ENCODE measurements around the gene DCST1.

The DCST1 gene

DNA sequence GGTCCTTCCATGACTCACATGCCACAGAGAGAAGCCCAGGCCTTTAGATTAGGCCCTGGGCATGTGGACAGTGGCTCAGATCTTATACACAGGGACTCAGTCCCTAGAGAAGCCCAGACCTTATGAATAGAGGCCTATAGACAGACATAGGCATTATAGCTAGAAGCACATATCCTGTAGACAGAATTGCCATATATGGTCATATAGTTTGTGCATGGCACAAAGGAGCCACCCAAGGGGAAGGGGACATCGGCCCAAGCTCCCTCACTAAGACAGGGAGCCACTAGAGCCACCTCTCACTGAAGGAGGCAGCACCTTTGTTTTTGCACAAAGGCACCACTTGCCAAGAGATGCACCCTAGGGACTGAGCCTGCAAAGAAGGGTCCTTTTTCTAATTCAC is 42.7 kb downstream of the DCST1 start:
- Histone ChIP-seq H3K36me3 (ENCODE audit: control insufficient read depth in 2 of 2, insufficient read depth in 2 of 2, low read length in 2 of 2) (no peaks in the 10 kb centered on the region), H3K4me1 (ENCODE audit: control insufficient read depth in 2 of 2, insufficient read depth in 2 of 2, low read length in 2 of 2) (peaks cover 12 to 34% of the 10 kb centered on the region in 2 donors), H3K27me3 (ENCODE audit: control insufficient read depth in 2 of 2, insufficient read depth in 2 of 2, low read length in 2 of 2) (peaks cover 3 to 9% of the 10 kb centered on the region in 2 donors), H3K4me3 (ENCODE audit: low read length in 2 of 2) (no peak overlapping the region), H3K27ac (ENCODE audit: low read depth in 2 of 2, low read length in 2 of 2) (no peak overlapping the region), H3K9me3 (ENCODE audit: control insufficient read depth in 2 of 2, low read length in 2 of 2) (no peaks in the 10 kb centered on the region), H3K9ac (ENCODE audit: low read depth in 1 of 2, low read length in 2 of 2) (no peak overlapping the region)

GRCh38 chr1:155077346-155077745 is 43.7 kb downstream of the DCST1 start:
- H3K4me1 ChIP-seq (ENCODE audit: control insufficient read depth in 2 of 2, insufficient read depth in 2 of 2, low read length in 2 of 2) = peaks cover 21 to 39% of the 10 kb centered on the region in 2 donors
- peaks cover 3 to 11% of the 10 kb centered on the region in 2 donors for H3K27me3 ChIP-seq (ENCODE audit: control insufficient read depth in 2 of 2, insufficient read depth in 2 of 2, low read length in 2 of 2)
- no peak overlapping the region for H3K4me3 ChIP-seq (ENCODE audit: low read length in 2 of 2)

DNA sequence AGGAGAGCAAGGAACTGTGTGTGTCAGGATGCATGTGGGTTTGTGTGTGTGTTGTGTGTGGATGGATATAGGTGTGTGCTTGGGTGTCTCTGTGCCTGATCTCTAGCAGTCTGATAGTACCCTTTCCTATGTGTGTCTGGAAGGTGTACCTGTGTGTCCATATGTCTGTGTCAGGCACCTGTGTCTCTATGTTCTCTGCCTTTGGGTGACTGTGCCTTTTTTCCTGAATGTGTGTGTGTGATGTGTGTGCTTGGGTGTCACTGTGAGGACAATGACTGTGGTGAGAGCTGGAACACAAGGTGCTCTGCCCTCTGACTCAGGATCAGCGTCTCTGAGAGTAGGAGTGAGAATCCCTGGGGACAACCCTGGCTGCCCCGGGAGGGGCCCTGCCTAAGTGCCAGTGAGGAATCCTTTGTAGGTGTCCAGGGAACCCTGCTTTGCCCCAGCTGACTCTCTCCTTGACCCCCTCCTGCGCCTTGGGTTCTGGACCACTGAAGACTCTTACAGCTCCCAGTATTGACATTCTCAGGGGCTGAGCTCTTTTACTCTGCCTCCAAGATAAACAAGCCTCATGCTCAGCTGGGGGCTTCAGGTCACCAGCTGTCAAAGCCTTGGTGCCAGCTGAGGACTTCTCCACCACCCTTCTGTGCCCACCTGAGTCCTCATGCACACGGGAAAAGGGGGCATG is 44.3 kb downstream of the DCST1 start:
- Histone ChIP-seq H3K27ac (ENCODE audit: low read depth in 2 of 2, low read length in 2 of 2) (no peak overlapping the region), H3K4me3 (ENCODE audit: low read length in 2 of 2) (peak overlapping the region in 1 of 2 donors; percentile 18), H3K27me3 (ENCODE audit: control insufficient read depth in 2 of 2, insufficient read depth in 2 of 2, low read length in 2 of 2) (peaks cover 7 to 13% of the 10 kb centered on the region in 2 donors), H3K9ac (ENCODE audit: low read depth in 1 of 2, low read length in 2 of 2) (peak overlapping the region in 1 of 2 donors; percentile 90), H3K9me3 (ENCODE audit: control insufficient read depth in 2 of 2, low read length in 2 of 2) (no peaks in the 10 kb centered on the region), H3K4me1 (ENCODE audit: control insufficient read depth in 2 of 2, insufficient read depth in 2 of 2, low read length in 2 of 2) (peaks cover 26 to 45% of the 10 kb centered on the region in 2 donors), H3K36me3 (ENCODE audit: control insufficient read depth in 2 of 2, insufficient read depth in 2 of 2, low read length in 2 of 2) (no peaks in the 10 kb centered on the region)

More at GRCh38 chr1:155077346-155077745, 43.7 kb downstream of the DCST1 start:
- no peaks in the 10 kb centered on the region for H3K36me3 ChIP-seq (ENCODE audit: control insufficient read depth in 2 of 2, insufficient read depth in 2 of 2, low read length in 2 of 2)
- no peaks in the 10 kb centered on the region for H3K9me3 ChIP-seq (ENCODE audit: control insufficient read depth in 2 of 2, low read length in 2 of 2)
- H3K27ac ChIP-seq (ENCODE audit: low read depth in 2 of 2, low read length in 2 of 2) = no peak overlapping the region
- no peak overlapping the region for H3K9ac ChIP-seq (ENCODE audit: low read depth in 1 of 2, low read length in 2 of 2)

DNA sequence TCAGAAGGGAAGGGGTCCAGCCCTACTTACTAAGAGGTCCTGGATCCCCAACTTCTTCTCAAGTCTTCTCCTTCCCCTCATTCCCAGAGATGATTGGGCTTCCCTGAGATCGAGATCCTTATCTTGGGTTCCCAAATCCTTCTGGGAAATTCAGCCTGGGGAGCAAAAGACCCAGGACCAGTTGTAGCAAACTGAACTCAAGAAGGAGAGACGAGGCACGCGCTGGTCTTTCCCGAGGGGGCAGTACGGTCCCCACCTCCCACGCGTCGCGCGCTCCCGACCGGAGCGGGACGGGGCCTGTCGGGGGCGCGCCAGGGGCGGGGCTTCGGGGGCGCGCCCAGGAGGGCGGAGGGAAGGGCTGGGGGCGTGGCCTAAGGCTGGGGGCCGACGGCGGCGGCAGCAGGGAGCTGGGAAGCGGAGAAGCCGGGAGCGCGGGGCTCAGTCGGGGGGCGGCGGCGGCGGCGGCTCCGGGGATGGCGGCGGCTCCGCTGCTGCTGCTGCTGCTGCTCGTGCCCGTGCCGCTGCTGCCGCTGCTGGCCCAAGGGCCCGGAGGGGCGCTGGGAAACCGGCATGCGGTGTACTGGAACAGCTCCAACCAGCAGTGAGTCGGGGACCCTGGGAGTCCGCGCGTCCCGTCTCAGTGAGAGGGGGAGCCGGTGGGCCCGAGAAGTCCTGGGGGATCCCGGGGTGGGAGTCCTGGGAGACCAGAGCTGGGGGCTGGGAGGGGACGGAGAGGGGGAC is 45.0 kb downstream of the DCST1 start, which contains the start of gene EFNA3:
EFNA3 (plus strand) TSS at position 369 of the 741 bp plus-strand sequence; CDS start at position 474, 105 bp downstream.
- peak within 1 kb of the TSS; percentile 24 to 90 for H3K9ac ChIP-seq (ENCODE audit: low read depth in 1 of 2, low read length in 2 of 2)

DNA sequence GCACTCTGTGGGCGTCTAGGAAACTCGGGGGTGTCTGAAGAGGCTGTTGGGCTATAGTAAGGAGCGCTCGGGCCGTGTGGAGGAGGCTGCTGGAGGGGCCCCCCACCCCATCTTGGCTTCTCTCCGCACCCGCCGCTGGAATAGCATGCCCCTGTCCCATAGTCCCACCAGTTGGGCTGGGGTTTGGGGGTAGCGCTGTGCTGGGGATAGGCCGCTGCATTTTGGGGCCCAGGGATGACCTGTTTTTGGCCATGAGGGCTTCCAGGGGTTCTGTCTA is 45.5 kb downstream of the DCST1 start:
- Histone ChIP-seq H3K27me3 (ENCODE audit: control insufficient read depth in 2 of 2, insufficient read depth in 2 of 2, low read length in 2 of 2) (peaks cover 13 to 22% of the 10 kb centered on the region in 2 donors), H3K27ac (ENCODE audit: low read depth in 2 of 2, low read length in 2 of 2) (no peak overlapping the region), H3K9me3 (ENCODE audit: control insufficient read depth in 2 of 2, low read length in 2 of 2) (no peaks in the 10 kb centered on the region), H3K4me1 (ENCODE audit: control insufficient read depth in 2 of 2, insufficient read depth in 2 of 2, low read length in 2 of 2) (peaks cover 39 to 56% of the 10 kb centered on the region in 2 donors), H3K36me3 (ENCODE audit: control insufficient read depth in 2 of 2, insufficient read depth in 2 of 2, low read length in 2 of 2) (no peaks in the 10 kb centered on the region), H3K9ac (ENCODE audit: low read depth in 1 of 2, low read length in 2 of 2) (peak overlapping the region; percentile 24 to 90), H3K4me3 (ENCODE audit: low read length in 2 of 2) (peak overlapping the region; percentile 64 to 73)

More for the DNA sequence above, 45.0 kb downstream of the DCST1 start, which contains the start of gene EFNA3:
- Histone ChIP-seq H3K36me3 (ENCODE audit: control insufficient read depth in 2 of 2, insufficient read depth in 2 of 2, low read length in 2 of 2) (no peaks in the 10 kb centered on the region), H3K27ac (ENCODE audit: low read depth in 2 of 2, low read length in 2 of 2) (no peak within 1 kb of the TSS), H3K4me3 (ENCODE audit: low read length in 2 of 2) (peak within 1 kb of the TSS; percentile 64 to 73), H3K27me3 (ENCODE audit: control insufficient read depth in 2 of 2, insufficient read depth in 2 of 2, low read length in 2 of 2) (peaks cover 10 to 18% of the 10 kb centered on the region in 2 donors), H3K9me3 (ENCODE audit: control insufficient read depth in 2 of 2, low read length in 2 of 2) (no peaks in the 10 kb centered on the region), H3K4me1 (ENCODE audit: control insufficient read depth in 2 of 2, insufficient read depth in 2 of 2, low read length in 2 of 2) (peaks cover 34 to 51% of the 10 kb centered on the region in 2 donors)

- Histone ChIP-seq H3K9ac (ENCODE audit: low read depth in 1 of 2, low read length in 2 of 2) (peak overlapping the region; percentile 24 to 90), H3K27ac (ENCODE audit: low read depth in 2 of 2, low read length in 2 of 2) (no peak overlapping the region), H3K4me1 (ENCODE audit: control insufficient read depth in 2 of 2, insufficient read depth in 2 of 2, low read length in 2 of 2) (peaks cover 44 to 61% of the 10 kb centered on the region in 2 donors), H3K36me3 (ENCODE audit: control insufficient read depth in 2 of 2, insufficient read depth in 2 of 2, low read length in 2 of 2) (no peaks in the 10 kb centered on the region), H3K4me3 (ENCODE audit: low read length in 2 of 2) (peak overlapping the region; percentile 64 to 73), H3K27me3 (ENCODE audit: control insufficient read depth in 2 of 2, insufficient read depth in 2 of 2, low read length in 2 of 2) (peaks cover 13 to 23% of the 10 kb centered on the region in 2 donors), H3K9me3 (ENCODE audit: control insufficient read depth in 2 of 2, low read length in 2 of 2) (no peaks in the 10 kb centered on the region)
These were observed 46.1 kb downstream of the DCST1 start for GRCh38 chr1:155079487-155080311.

DNA sequence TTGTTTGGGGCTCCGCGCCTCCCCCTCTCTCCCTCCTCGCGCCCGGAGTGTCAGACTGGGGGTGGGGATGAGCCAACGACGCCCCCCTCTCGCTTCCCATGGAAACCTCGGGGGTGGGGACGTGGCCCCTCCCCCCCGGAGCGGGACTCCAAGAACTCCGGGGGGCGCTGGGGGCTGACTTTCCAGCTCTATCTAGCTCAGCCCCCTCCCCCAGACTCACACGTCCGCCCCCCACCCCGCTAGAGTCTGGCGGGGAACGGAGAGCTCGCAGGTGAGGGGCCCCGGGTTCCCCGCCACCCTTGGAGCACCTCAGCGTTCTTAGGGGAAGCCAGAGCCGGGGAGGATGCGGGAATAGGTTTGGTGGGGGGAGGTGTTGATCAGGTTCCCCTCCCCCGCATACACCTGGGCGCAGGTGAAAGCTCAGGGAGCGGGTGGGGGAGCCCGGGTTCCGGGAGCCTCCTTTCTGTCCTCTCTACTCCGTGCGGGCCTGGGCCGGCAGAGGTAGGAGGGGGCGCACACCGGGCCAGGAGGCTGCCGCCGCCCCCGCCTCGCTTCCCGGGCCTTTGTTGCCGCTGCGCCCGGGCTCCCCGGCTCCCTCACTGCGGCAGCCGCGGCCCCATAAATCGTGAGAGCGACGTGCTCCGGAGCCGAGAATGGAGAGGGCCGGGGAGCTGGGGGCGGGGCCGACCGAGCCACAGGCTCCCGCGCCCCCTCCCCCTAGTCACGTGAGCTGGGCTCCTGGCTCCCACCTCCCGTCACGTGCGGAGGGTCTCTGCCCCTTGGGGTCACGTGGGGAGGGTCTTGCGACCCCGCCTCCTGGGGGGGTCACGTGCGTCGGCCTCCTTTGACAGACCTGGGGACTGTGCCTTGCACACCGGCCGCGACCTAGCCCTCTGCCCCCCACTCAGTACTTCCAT is 46.9 kb downstream of the DCST1 start:
- Histone ChIP-seq H3K9ac (ENCODE audit: low read depth in 1 of 2, low read length in 2 of 2) (peak overlapping the region; percentile 52 to 90), H3K9me3 (ENCODE audit: control insufficient read depth in 2 of 2, low read length in 2 of 2) (no peaks in the 10 kb centered on the region), H3K27ac (ENCODE audit: low read depth in 2 of 2, low read length in 2 of 2) (peak overlapping the region in 1 of 2 donors; percentile 28), H3K36me3 (ENCODE audit: control insufficient read depth in 2 of 2, insufficient read depth in 2 of 2, low read length in 2 of 2) (no peaks in the 10 kb centered on the region), H3K4me1 (ENCODE audit: control insufficient read depth in 2 of 2, insufficient read depth in 2 of 2, low read length in 2 of 2) (peaks cover 46 to 63% of the 10 kb centered on the region in 2 donors), H3K4me3 (ENCODE audit: low read length in 2 of 2) (peak overlapping the region; percentile 67 to 73), H3K27me3 (ENCODE audit: control insufficient read depth in 2 of 2, insufficient read depth in 2 of 2, low read length in 2 of 2) (peaks cover 13 to 23% of the 10 kb centered on the region in 2 donors)

DNA sequence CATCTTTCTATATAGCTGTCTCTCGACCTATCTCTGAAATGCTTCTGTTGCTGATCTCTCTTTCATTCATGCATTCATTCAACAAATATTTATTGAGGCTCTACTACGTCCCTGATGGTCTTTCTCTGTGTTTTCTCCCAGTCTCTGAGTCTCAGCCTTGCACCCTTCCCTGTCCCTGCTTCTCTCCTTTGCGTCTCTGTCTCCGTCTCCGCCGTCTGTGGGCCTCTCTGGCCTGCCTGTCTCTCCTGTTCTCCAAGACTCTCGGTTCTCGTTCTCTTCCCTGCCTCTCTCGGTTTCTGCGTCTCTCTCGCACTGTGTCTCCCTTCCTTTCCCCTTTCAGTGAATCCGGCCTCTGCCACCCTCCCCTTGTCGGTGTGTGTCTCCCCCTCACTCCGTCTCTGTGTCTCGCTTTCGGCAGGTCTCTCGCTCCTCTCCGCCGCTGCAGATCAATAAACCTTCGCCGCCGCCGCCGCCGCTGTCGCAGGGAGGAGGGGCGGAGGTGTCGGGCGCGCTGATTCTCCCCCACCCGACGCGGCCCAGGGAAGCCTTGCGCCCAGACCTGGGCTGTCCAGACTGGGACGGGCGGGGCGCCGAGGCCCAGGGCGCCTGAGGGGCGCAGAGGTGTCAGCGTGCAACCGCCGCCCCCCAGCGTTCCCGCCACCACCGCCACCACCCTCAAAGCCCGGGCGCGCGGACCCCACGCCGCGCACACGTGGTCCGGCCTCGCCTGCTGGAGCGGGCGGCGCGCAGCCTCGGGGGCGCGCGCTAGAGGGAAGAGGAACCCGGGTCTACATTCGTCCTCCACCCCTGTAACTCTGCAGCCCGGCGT is 48.1 kb downstream of the DCST1 start:
- H3K4me3 ChIP-seq (ENCODE audit: low read length in 2 of 2) = peak overlapping the region; percentile 57 to 67
- H3K27ac ChIP-seq (ENCODE audit: low read depth in 2 of 2, low read length in 2 of 2) = peak overlapping the region; percentile 93 to 96

More for the DNA sequence above, 48.1 kb downstream of the DCST1 start:
- H3K36me3 ChIP-seq (ENCODE audit: control insufficient read depth in 2 of 2, insufficient read depth in 2 of 2, low read length in 2 of 2) = no peaks in the 10 kb centered on the region
- H3K27me3 ChIP-seq (ENCODE audit: control insufficient read depth in 2 of 2, insufficient read depth in 2 of 2, low read length in 2 of 2) = peaks cover 13 to 23% of the 10 kb centered on the region in 2 donors
- H3K4me1 ChIP-seq (ENCODE audit: control insufficient read depth in 2 of 2, insufficient read depth in 2 of 2, low read length in 2 of 2) = peaks cover 52 to 70% of the 10 kb centered on the region in 2 donors
- H3K9ac ChIP-seq (ENCODE audit: low read depth in 1 of 2, low read length in 2 of 2) = peak overlapping the region; percentile 52 to 90
- no peaks in the 10 kb centered on the region for H3K9me3 ChIP-seq (ENCODE audit: control insufficient read depth in 2 of 2, low read length in 2 of 2)

Data from mucosa of rectum (tissue), 2 donors.